NCI-H1092 treated with DMSO at 0.1 percent for 48 hours (cell line): ENCODE results near the gene PRDM16.

ENCODE experiments used
- DNase-seq: peaks from one replicate; lab custom pipeline; 2025; lab: John Stamatoyannopoulos, UW

PRDM16 gene

GRCh38 chr1:3032371-3033039 is 36.5 kb upstream of the PRDM16 start:
- DNase-seq, result no peak

- no peak for DNase-seq
Observed at GRCh38 chr1:3033040-3033789, 35.8 kb upstream of the PRDM16 start.

GRCh38 chr1:3033790-3034090 is 35.3 kb upstream of the PRDM16 start:
- DNase-seq, result no peak

DNA sequence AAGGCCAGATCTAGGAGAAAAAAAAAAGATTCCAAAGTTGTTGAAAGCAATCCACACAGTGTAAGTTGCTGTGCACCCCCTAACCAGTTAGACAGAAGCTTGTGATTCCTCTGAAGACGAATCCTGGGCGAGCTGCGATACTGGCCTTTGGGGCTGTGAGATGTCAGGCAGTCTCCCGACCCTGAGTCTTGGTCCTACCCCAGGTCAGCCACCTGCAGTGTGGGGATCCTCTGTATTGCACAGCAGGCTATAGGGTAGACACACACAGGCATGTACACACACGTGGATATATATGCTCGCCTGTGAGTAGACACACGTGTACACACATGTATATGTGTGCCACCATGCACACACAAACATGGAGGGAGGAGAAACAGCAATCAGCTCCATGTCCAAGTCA is 34.8 kb upstream of the PRDM16 start:
- no peak for DNase-seq

GRCh38 chr1:3034728-3035562 is 34.1 kb upstream of the PRDM16 start:
- no peak for DNase-seq

GRCh38 chr1:3035563-3036446 is 33.2 kb upstream of the PRDM16 start:
- no peak for DNase-seq

GRCh38 chr1:3036447-3037280 is 32.3 kb upstream of the PRDM16 start:
- DNase-seq, result no peak

GRCh38 chr1:3037281-3038040 is 31.5 kb upstream of the PRDM16 start:
- no peak for DNase-seq

- DNase-seq, result no peak
Observed at GRCh38 chr1:3038113-3038551, 30.9 kb upstream of the PRDM16 start.

GRCh38 chr1:3038571-3039181 is 30.3 kb upstream of the PRDM16 start:
- DNase-seq, result no peak

DNA sequence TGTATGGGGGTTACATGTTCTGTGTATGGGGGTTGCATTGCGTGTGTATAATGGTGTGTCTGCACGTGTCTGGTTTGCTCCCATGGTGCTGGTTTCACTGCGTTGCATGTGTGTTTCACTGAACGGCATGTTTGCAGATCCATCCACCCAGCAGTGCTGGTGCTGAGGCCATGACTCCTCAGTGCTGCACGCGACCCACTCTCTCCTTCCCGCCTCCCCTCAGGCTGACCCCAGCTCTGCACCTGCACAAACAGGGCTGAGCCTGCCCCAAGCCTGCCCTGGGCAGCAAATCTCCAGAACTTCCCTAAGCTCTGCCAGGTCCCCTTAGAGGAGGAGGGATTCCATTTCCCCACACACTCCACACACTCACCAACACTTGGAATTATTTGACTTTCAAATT is 29.0 kb upstream of the PRDM16 start:
- DNase-seq, result no peak

GRCh38 chr1:3042481-3042880 is 26.5 kb upstream of the PRDM16 start:
- DNase-seq, result no peak

DNA sequence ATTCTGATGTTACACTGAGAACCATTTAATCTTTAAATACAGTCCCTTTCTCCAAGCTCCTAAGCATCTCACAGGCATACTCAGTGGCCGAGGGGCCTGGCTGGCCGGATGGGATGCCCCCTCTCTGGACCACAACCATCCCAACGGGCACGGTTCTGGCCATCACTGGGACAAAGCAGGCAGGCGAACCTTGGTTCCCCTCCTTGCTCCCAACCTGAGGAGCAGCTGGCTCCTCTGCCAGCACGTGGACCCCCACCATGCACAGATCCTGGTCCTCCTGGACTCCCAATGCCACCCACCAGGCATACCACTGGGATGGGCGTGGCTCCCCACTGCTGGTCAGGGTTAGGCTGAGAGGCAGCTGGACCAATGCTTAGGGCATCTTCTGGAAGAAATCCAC is 19.8 kb upstream of the PRDM16 start:
- DNase-seq, result no peak

- DNase-seq, result no peak
Observed at GRCh38 chr1:3049905-3050304, 19.1 kb upstream of the PRDM16 start.

DNA sequence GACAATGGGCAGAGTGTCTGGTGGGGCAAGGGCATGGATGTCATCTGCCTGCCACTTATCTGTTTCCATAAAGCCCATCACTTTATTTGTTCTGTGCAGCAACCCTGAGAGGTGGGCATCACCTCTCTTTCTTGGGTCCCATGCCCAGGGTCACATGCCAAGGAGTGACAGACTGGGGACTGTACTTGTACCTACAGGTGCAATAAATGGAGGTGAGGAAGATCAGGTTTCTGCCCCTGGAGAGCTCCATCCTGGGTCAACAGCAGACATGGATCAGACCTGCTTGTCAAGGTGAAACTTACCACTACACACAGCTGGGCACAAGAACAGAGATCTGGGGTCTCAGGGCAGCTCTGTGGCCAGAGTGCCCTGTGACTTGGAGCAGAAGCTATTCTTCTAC is 18.4 kb upstream of the PRDM16 start:
- DNase-seq, result no peak

DNA sequence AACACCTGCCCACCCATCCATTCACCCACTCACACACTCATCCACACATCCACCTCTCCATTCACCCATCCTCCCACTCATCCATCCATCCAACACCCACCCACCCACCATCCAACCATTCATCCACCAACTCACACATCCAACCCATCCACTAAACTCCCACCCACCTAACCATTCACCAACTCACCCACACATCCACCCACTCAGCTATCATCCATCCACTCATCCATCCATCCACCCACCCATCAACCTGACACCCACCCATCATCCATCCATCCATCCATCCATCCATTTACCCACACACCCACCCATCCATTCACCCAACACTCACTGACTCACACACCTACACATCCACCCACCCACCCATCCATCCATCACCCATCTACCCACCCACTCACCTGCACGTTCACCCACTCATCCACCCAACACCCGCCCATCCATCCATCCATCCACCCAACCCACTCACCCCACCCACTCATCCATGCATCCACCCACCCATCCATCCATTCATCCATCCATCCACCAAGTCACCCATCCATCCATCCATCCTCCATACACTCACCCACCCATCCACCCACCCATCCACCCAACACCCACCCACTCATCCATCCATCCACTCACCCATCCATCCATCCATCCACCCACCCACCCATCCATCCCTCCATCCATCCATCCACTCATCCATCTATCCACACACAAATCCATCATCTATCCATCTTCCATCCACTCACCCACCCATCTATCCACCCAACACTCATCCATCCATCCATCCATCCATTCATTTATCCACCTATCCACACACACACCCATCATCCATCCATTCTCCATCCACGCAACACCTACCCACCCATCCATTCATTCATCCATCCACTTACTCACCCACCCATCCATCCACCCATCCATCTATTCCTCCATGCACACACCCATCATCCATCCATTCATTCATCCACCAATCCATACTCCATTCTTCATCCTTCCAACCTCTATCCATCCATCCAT is 17.4 kb upstream of the PRDM16 start:
- no peak for DNase-seq

DNA sequence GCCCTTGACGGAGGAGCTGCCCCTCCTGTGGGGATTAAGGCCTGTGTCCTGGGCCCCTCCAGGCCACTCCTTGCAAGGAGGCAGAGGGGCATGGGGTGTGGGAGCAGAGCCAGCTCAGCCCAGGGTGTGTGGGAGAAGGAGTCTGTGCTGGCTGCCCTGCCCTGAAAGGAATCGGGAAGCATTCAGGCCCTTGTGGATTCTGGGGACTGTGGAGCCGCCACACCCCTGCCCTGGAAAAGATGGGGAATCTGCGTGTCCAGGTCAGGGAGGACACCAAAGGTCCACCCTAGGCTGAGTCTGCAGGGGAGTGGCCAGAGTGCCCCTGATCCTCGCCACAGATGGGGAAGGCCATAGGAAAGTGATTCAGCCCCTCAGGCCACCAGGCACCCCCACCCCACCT is 16.5 kb upstream of the PRDM16 start:
- DNase-seq, result no peak

GRCh38 chr1:3053366-3053980 is 15.5 kb upstream of the PRDM16 start:
- no peak for DNase-seq
